Placental pericyte (primary cell): ENCODE measurements around the gene SS18. TPM values are rescaled to one million over a fixed set of nuclear protein-coding genes. Genes with fewer than 3 reads are reported as not detected.

Source experiments
- total RNA-seq: library from RNA; depleted of rRNA; stranded (reverse); fragments of >200 nt; gene quantifications from 2 replicates; pipeline ENCODE4 v1.2.3, GENCODE V29; 2012

The SS18 gene, protein sequence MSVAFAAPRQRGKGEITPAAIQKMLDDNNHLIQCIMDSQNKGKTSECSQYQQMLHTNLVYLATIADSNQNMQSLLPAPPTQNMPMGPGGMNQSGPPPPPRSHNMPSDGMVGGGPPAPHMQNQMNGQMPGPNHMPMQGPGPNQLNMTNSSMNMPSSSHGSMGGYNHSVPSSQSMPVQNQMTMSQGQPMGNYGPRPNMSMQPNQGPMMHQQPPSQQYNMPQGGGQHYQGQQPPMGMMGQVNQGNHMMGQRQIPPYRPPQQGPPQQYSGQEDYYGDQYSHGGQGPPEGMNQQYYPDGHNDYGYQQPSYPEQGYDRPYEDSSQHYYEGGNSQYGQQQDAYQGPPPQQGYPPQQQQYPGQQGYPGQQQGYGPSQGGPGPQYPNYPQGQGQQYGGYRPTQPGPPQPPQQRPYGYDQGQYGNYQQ
- 106 and 179 TPM in 2 replicates for total RNA-seq

DNA sequence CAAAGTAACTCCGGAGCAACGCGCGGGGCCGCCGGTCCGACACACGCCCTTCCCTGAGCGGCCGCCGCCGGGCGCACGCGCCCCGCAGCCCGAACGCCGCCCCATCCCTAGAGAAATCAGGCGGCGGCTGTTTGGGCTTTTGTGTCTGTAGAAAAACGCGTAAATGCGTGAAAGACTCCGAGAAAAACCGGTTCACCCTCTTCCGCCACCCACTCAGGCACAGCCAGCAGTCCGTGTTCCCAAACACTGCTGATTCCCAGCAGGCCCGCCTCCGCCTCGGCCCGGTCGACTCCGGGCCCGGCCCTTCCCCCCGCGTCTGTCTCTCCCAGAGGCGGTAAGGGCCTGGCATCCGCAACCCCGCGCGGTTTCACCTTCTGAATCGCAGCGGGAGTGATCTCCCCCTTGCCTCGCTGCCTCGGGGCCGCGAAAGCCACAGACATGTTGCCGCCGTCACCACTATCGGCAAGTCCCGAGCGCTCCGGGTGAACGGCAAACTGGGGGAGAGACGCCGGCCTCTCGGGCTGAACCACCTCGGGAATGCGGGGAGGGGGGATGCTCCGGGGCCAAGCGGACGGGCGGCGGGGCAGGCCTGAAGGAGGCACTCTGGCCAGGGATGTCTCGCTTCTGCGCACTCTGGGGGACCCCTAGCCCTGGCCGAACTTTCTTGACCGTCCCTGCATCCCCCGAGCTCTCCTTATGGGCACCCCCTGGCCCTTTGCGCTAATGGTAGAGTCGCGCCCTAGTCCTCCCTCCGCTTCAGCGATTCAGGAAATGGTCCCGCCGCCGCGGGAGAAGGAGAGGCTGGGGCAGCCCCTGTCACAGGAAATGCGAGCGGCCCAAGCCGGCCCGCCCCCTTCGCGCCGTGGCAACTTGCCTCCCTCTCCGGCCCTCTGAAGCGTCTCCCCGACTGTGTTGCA lies at the start of gene SS18:
SS18 (minus strand) TSS at position 484 of the 917 bp plus-strand sequence; CDS start at position 440, 44 bp downstream.

DNA sequence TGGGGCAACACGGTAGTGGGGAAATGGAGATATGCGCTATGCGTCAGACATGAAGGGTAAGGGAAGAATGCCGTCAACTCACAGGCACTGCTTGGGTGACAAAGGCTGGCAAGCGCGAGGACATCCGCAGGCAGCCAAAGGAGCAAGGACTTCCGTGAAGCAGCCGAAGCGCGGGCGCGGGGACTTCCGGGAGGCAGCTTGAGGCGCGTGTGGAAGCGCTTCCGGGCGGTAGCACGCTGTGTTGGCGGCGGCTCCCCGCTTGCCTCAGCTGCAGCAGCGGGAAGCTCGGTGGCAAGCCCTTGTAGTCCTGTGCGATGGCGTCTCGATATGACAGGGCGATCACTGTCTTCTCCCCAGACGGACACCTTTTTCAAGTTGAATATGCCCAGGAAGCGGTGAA lies 43.2 kb upstream of the SS18 start, which contains the start of gene PSMA8:
PSMA8 (plus strand) TSS at position 218 of the 400 bp plus-strand sequence; CDS start at position 315, 97 bp downstream.

Other genes starting within 250 kb of the SS18 start
- gene PSMA8, start 43.3 kb upstream of the SS18 start, total RNA-seq = not detected in 2 replicates
- 1.6 and 2.0 TPM in 2 replicates for gene TAF4B, start 135.8 kb upstream of the SS18 start, total RNA-seq